Measurements from ENCODE around the gene GRIA1. TPM values are rescaled to one million over a fixed set of nuclear protein-coding genes. Genes with fewer than 3 reads are reported as not detected.

The GRIA1 gene
- total RNA-seq, 2 donors from 2014 or later = 1.2 TPM; not detected in 1

DNA sequence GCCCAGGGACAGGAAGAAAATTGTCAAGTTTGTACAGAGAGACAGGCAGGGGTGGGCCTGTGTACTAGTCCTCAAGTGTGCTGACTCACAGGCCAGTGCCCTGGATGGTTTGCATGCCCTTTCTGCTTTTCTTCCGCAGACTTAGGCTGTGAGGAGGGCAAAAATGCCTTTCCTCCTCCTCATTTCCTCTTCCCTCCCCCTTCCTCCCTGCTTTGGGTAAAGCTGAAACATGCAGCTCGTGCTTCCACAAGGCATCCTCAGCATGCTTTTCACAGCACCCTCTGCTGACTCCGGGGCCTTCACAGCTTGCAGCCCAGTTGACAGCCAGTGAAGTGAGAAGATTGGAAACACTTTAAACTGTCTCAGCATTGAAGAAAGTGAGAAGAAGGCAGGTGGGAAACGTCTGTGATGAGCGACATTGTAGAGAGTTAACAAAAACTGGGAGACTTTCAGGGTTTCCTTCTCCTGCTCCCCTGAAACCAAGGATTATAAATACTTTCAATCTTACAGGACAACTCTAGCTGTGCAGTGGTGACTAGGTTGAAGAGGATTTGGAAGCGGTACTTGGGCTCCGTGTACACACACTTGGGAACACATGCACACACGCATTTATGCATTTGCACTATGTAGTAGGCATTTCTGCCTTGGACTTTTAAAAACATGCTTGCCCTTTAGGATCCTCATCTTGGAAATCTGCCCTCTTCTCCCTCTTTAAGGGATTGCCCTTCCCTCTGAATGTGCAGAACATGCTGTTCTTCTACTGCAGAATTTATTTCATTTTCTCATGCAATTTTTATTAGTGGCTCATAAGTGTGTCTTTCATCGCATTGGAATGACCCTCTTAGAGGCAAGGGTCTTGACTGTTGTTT is 138.8 kb downstream of the GRIA1 start:
- TF ChIP-seq, protein P1, sequence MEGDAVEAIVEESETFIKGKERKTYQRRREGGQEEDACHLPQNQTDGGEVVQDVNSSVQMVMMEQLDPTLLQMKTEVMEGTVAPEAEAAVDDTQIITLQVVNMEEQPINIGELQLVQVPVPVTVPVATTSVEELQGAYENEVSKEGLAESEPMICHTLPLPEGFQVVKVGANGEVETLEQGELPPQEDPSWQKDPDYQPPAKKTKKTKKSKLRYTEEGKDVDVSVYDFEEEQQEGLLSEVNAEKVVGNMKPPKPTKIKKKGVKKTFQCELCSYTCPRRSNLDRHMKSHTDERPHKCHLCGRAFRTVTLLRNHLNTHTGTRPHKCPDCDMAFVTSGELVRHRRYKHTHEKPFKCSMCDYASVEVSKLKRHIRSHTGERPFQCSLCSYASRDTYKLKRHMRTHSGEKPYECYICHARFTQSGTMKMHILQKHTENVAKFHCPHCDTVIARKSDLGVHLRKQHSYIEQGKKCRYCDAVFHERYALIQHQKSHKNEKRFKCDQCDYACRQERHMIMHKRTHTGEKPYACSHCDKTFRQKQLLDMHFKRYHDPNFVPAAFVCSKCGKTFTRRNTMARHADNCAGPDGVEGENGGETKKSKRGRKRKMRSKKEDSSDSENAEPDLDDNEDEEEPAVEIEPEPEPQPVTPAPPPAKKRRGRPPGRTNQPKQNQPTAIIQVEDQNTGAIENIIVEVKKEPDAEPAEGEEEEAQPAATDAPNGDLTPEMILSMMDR (conservative IDR thresholded peaks at IDR 0.05) = peak; percentile 28
- Histone ChIP-seq H3K27me3 (ENCODE audit: control insufficient read depth, insufficient read depth, low read length, poor library complexity, severe bottlenecking) (no peaks in the 10 kb centered on the region), H3K9me3 (ENCODE audit: control insufficient read depth, low read length) (no peaks in the 10 kb centered on the region), H3K9ac (ENCODE audit: extremely low read depth, low read length, poor library complexity, severe bottlenecking) (no peak overlapping the region), H3K36me3 (ENCODE audit: control insufficient read depth, insufficient read depth, low read length) (no peaks in the 10 kb centered on the region), H3K4me1 (ENCODE audit: control insufficient read depth, insufficient read depth, low read length) (peaks cover 4% of the 10 kb centered on the region), H3K27ac (ENCODE audit: low read depth, low read length) (peak overlapping the region; percentile 62), H3K4me3 (ENCODE audit: low read length) (no peak overlapping the region)
- DNase-seq = peak; percentile 91
- WGBS, 2 experiments (ENCODE audit: insufficient coverage in 1 of 2, insufficient read length in 1 of 2) = 45 to 50% methylated on average over 5 to 9 of the region's 9 CpGs
- Mint-ChIP-seq H3K27ac (no peak overlapping the region), H3K4me3 (no peak overlapping the region), H3K36me3 (ENCODE audit: low read depth) (no peaks in the 10 kb centered on the region), H3K4me1 (peaks cover 26% of the 10 kb centered on the region), H3K9me3 (no peaks in the 10 kb centered on the region), H3K27me3 (ENCODE audit: insufficient read depth) (no peaks in the 10 kb centered on the region)

DNA sequence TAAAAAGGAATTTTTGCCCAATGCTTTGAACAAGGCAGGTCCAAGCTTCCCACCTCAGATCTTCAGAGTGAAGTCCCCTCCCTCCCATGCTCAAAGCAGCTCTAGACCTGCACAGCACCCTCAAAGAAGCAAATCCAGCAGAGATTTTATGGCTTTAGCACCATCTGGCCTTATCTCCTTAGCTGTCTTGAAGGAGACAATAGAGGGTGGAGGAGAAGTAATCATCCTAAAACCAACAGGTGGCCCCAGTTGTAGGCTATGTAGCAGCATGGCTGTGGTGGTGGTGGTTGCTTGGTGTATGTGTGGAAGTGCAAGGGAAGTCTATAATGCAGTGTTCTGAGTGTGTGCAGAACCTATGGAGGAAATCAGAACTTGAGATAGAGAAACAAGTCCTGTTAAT is 140.1 kb downstream of the GRIA1 start:
- no peaks in the 10 kb centered on the region for H3K36me3 Mint-ChIP-seq (ENCODE audit: low read depth)
- Histone ChIP-seq H3K9ac (ENCODE audit: extremely low read depth, low read length, poor library complexity, severe bottlenecking) (no peak overlapping the region), H3K36me3 (ENCODE audit: control insufficient read depth, insufficient read depth, low read length) (no peaks in the 10 kb centered on the region), H3K27ac (ENCODE audit: low read depth, low read length) (no peak overlapping the region), H3K9me3 (ENCODE audit: control insufficient read depth, low read length) (no peaks in the 10 kb centered on the region), H3K4me3 (ENCODE audit: low read length) (no peak overlapping the region), H3K27me3 (ENCODE audit: control insufficient read depth, insufficient read depth, low read length, poor library complexity, severe bottlenecking) (no peaks in the 10 kb centered on the region), H3K4me1 (ENCODE audit: control insufficient read depth, insufficient read depth, low read length) (peaks cover 4% of the 10 kb centered on the region)
- no peaks in the 10 kb centered on the region for H3K27me3 Mint-ChIP-seq (ENCODE audit: insufficient read depth)
- no peaks in the 10 kb centered on the region for H3K9me3 Mint-ChIP-seq
- no peak for DNase-seq
- TF ChIP-seq, protein P1 (conservative IDR thresholded peaks at IDR 0.05) = peak; percentile 16
- peaks cover 26% of the 10 kb centered on the region for H3K4me1 Mint-ChIP-seq
- no peak overlapping the region for H3K27ac Mint-ChIP-seq
- H3K4me3 Mint-ChIP-seq = no peak overlapping the region

DNA sequence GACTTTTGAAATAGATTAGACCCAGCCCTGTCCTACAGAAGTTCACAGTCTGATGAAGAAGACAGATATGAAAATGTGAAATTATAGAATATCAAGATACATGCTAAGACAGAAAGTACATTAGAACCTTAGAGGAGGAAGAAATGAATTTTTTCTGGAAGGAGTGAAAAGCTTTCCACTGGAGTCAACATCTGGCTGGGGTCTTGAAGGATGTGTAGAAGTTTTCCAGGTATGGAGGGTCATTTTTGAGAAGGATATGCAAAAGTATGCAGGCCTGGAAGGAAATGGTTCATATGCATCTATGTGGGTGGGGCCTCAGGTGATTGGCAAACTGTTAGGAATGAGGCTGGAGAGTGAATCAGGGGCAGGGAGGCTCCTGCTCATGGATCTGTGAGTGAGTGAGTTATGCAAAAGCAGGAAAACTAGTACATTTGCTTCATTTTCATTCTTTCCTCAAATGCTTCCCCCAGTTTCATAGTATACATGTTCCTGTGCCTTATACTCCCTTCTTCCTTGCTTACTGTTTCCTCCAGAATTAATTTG is 142.3 kb downstream of the GRIA1 start:
- Mint-ChIP-seq H3K9me3 (no peaks in the 10 kb centered on the region), H3K27me3 (ENCODE audit: insufficient read depth) (no peaks in the 10 kb centered on the region), H3K4me1 (peaks cover 26% of the 10 kb centered on the region), H3K36me3 (ENCODE audit: low read depth) (no peaks in the 10 kb centered on the region), H3K27ac (no peak overlapping the region), H3K4me3 (no peak overlapping the region)
- no peak for DNase-seq
- Histone ChIP-seq H3K9ac (ENCODE audit: extremely low read depth, low read length, poor library complexity, severe bottlenecking) (no peak overlapping the region), H3K27ac (ENCODE audit: low read depth, low read length) (no peak overlapping the region), H3K4me3 (ENCODE audit: low read length) (no peak overlapping the region), H3K4me1 (ENCODE audit: control insufficient read depth, insufficient read depth, low read length) (peaks cover 4% of the 10 kb centered on the region), H3K9me3 (ENCODE audit: control insufficient read depth, low read length) (no peaks in the 10 kb centered on the region), H3K36me3 (ENCODE audit: control insufficient read depth, insufficient read depth, low read length) (no peaks in the 10 kb centered on the region), H3K27me3 (ENCODE audit: control insufficient read depth, insufficient read depth, low read length, poor library complexity, severe bottlenecking) (no peaks in the 10 kb centered on the region)
- TF ChIP-seq, protein P1 (conservative IDR thresholded peaks at IDR 0.05) = no peak

Measured in endodermal cell (in vitro differentiated cells).